SU-DHL-6 (cell line): ENCODE data around the gene FAM24B.
"Not testable (repeated sequence)": the region's sequence is repeated elsewhere in the genome, so short reads cannot be mapped to it uniquely, and the experiment has no call there.

ENCODE experiments used
- H2AFZ ChIP-seq: fragments of 200-600 bp; sonication (generic); 2 replicates; pipeline ENCODE4 v1.6.1; 2014; ENCODE audit warnings: low read depth, mild to moderate bottlenecking, moderate library complexity, mixed read lengths, antibody characterized with exemption, low read length; ENCODE audit not compliant: severe bottlenecking
- H3F3A ChIP-seq: fragments of 200-600 bp; shearing (Covaris generic); 2 replicates; pipeline ENCODE4 v1.6.0; 2016; ENCODE audit warnings: antibody characterized with exemption, mild to moderate bottlenecking; ENCODE audit not compliant: insufficient read depth
- H3K27ac ChIP-seq: fragments of 200-600 bp; sonication (generic); 2 replicates; pipeline ENCODE4 v1.5.1; 2016; ENCODE audit warnings: low read depth, mild to moderate bottlenecking, low read length, moderate library complexity, mixed read lengths
- H3K27me3 ChIP-seq: fragments of 200-600 bp; sonication (generic), shearing (Covaris generic); 2 replicates; pipeline ENCODE4 v1.6.0; 2014; ENCODE audit warnings: mild to moderate bottlenecking, low read length
- H3K36me3 ChIP-seq: fragments of 200-600 bp; sonication (generic); 2 replicates; pipeline ENCODE4 v1.6.1; 2014; ENCODE audit warnings: mild to moderate bottlenecking, low read length, mixed read lengths
- H3K4me2 ChIP-seq: fragments of 300-600, 200-600 bp; shearing (Covaris generic), sonication (generic); 2 replicates; pipeline ENCODE4 v1.6.0; 2014; ENCODE audit warnings: low read length, low read depth, mild to moderate bottlenecking; ENCODE audit not compliant: poor library complexity, severe bottlenecking
- H3K4me3 ChIP-seq: fragments of 200-600 bp; sonication (generic); 2 replicates; pipeline ENCODE4 v1.5.1; 2014; ENCODE audit warnings: antibody characterized with exemption, low read length, mild to moderate bottlenecking, mixed read lengths; ENCODE audit not compliant: insufficient read depth, poor library complexity, severe bottlenecking
- H3K79me2 ChIP-seq: fragments of 200-600 bp; sonication (generic); 2 replicates; pipeline ENCODE4 v1.6.1; 2014; ENCODE audit warnings: mild to moderate bottlenecking, low read length, moderate library complexity; ENCODE audit not compliant: insufficient read depth
- H3K9ac ChIP-seq: fragments of 200-600 bp; sonication (generic); 2 replicates; pipeline ENCODE4 v1.7.0; 2014; ENCODE audit warnings: mild to moderate bottlenecking, low read length
- H3K9me2 ChIP-seq: fragments of 200-600 bp; sonication (generic); replicated peaks from 2 replicates; pipeline ENCODE4 v1.6.1; 2014; ENCODE audit warnings: low read length; ENCODE audit not compliant: insufficient read depth
- H3K9me3 ChIP-seq: fragments of 200-600 bp; sonication (generic); 2 replicates; pipeline ENCODE4 v1.6.1; 2014; ENCODE audit warnings: low read length, mixed read lengths; ENCODE audit not compliant: insufficient read depth
- H4K20me1 ChIP-seq: fragments of 200-600 bp; sonication (generic); 2 replicates; pipeline ENCODE4 v1.6.1; 2014; ENCODE audit warnings: low read depth, mild to moderate bottlenecking, antibody characterized with exemption, low read length, moderate library complexity, mixed read lengths
- CTCF ChIP-seq: fragments of 200-600 bp; sonication (generic); IDR thresholded peaks from one replicate; pipeline ENCODE4 v1.5.1; 2017; ENCODE audit warnings: antibody characterized with exemption, mild to moderate bottlenecking, low read length, moderate library complexity; ENCODE audit not compliant: insufficient read depth, poor library complexity, severe bottlenecking
- EZH2phosphoT487 ChIP-seq: fragments of 200-600 bp; sonication (generic), shearing (Covaris generic); conservative IDR thresholded peaks from 2 replicates; pipeline ENCODE4 v1.6.1; 2018; ENCODE audit warnings: mild to moderate bottlenecking, antibody characterized with exemption, low read length, moderate library complexity, mixed read lengths

Gene FAM24B

GRCh38 chr10:122910310-122910709, 30.9 kb upstream of the FAM24B start, which contains the start of gene FAM24A:
Gene FAM24A (plus strand): TSS chr10:122910610. CDS start chr10:122911635, 1,025 bp downstream.
- Histone ChIP-seq H3K4me2 (no peak within 1 kb of the TSS), H3K9me2 (no peaks in the 10 kb centered on the region), H3K27me3 (no peaks in the 10 kb centered on the region), H3F3A (no peaks in the 10 kb centered on the region), H3K4me3 (no peak within 1 kb of the TSS), H3K27ac (no peak within 1 kb of the TSS), H3K79me2 (no peaks in the 10 kb centered on the region), H2AFZ (no peak within 1 kb of the TSS), H3K9me3 (no peaks in the 10 kb centered on the region), H3K9ac (no peak within 1 kb of the TSS), H4K20me1 (no peaks in the 10 kb centered on the region), H3K36me3 (no peaks in the 10 kb centered on the region)
- TF ChIP-seq CTCF: no peak
- TF ChIP-seq EZH2phosphoT487: no peak

DNA sequence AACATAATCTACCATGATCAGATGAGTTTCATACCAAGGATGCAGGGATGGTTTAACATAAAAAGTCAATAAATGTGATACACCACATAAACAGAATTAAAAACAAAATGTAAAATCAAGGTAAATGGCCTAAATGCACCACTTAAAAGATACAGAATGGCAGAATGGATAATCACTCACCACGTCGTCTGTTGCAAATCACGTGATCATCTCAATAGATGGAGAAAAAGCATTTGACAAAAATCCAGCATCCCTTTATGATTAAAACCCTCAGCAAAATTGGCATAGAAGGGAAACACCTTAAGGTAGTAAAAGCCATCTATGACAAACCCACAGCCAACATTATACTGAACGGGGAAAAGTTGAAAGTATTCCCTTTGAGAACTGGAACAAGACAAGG, 24.5 kb upstream of the FAM24B start:
- H3K9me2 ChIP-seq, H3K9me3 ChIP-seq: not testable (repeated sequence)

GRCh38 chr10:122894261-122894944, 15.0 kb upstream of the FAM24B start:
- Histone ChIP-seq H3K27me3 (no peaks in the 10 kb centered on the region), H3K9me3 (no peaks in the 10 kb centered on the region), H2AFZ (no peak overlapping the region), H3K4me3 (no peak overlapping the region), H3K9me2 (no peaks in the 10 kb centered on the region), H3K79me2 (no peaks in the 10 kb centered on the region), H3K27ac (no peak overlapping the region), H3F3A (no peaks in the 10 kb centered on the region), H3K36me3 (peaks cover 8% of the 10 kb centered on the region; the same call in 1 of the 2 replicates), H3K4me2 (no peak overlapping the region), H3K9ac (no peak overlapping the region), H4K20me1 (no peaks in the 10 kb centered on the region)
- no peak for TF ChIP-seq EZH2phosphoT487
- TF ChIP-seq CTCF: no peak

More for the DNA sequence above, 24.5 kb upstream of the FAM24B start:
- not testable (repeated sequence) for H3K79me2 ChIP-seq, H3K9ac ChIP-seq, H3K36me3 ChIP-seq, H3F3A ChIP-seq, H3K4me2 ChIP-seq, H3K27me3 ChIP-seq, H4K20me1 ChIP-seq, H3K27ac ChIP-seq, H2AFZ ChIP-seq, H3K4me3 ChIP-seq

GRCh38 chr10:122884166-122884565, 4.8 kb upstream of the FAM24B start:
- Histone ChIP-seq H3K27me3 (no peaks in the 10 kb centered on the region), H3K9me3 (no peaks in the 10 kb centered on the region), H3K4me3 (no peak overlapping the region), H3K9ac (no peak overlapping the region), H3F3A (no peaks in the 10 kb centered on the region; the same call in 1 of the 2 replicates), H3K36me3 (peaks cover 25% of the 10 kb centered on the region), H2AFZ (no peak overlapping the region), H3K9me2 (no peaks in the 10 kb centered on the region), H3K4me2 (no peak overlapping the region), H4K20me1 (no peaks in the 10 kb centered on the region), H3K27ac (no peak overlapping the region), H3K79me2 (peaks cover 6% of the 10 kb centered on the region)
- TF ChIP-seq CTCF (no peak), EZH2phosphoT487 (no peak)
